HG03575 (cell line): ENCODE measurements around the gene ACOXL.

Source experiments
- ATAC-seq: cut with Tn5 transposase; IDR thresholded peaks from one replicate; pipeline ENCODE4 v1.9.1; 2021; ENCODE audit not compliant: unreplicated experiment, insufficient number of reproducible peaks, low FRiP score; ENCODE audit errors: extremely low read depth

ACOXL gene

GRCh38 chr2:110716959-110717645 is 15.3 kb upstream of the ACOXL start:
- ATAC-seq: no peak

GRCh38 chr2:110717734-110718133 is 14.6 kb upstream of the ACOXL start:
- ATAC-seq: no peak

- ATAC-seq: no peak
Measured at GRCh38 chr2:110718382-110718781, 14.0 kb upstream of the ACOXL start.

GRCh38 chr2:110718990-110719389 is 13.4 kb upstream of the ACOXL start:
- ATAC-seq: no peak

GRCh38 chr2:110720547-110720946 is 11.8 kb upstream of the ACOXL start:
- ATAC-seq: no peak

GRCh38 chr2:110724820-110725219 is 7.6 kb upstream of the ACOXL start:
- ATAC-seq: no peak

- ATAC-seq: no peak
Measured at GRCh38 chr2:110725370-110725769, 7.0 kb upstream of the ACOXL start.

- no peak for ATAC-seq
Measured at GRCh38 chr2:110725859-110726258, 6.5 kb upstream of the ACOXL start.

GRCh38 chr2:110726285-110726684 is 6.1 kb upstream of the ACOXL start:
- no peak for ATAC-seq

GRCh38 chr2:110727923-110728322 is 4.5 kb upstream of the ACOXL start:
- no peak for ATAC-seq

GRCh38 chr2:110729106-110729505 is 3.3 kb upstream of the ACOXL start:
- no peak for ATAC-seq

GRCh38 chr2:110731064-110731463 is 1.3 kb upstream of the ACOXL start:
- no peak for ATAC-seq

- ATAC-seq: no peak
Measured at GRCh38 chr2:110735366-110735765, 3.0 kb downstream of the ACOXL start.

GRCh38 chr2:110737783-110738182 is 5.4 kb downstream of the ACOXL start:
- no peak for ATAC-seq

- ATAC-seq: no peak
Measured at GRCh38 chr2:110740747-110741349, 8.5 kb downstream of the ACOXL start.

- ATAC-seq: no peak
Measured at GRCh38 chr2:110741491-110741980, 9.2 kb downstream of the ACOXL start.

- ATAC-seq: no peak
Measured at GRCh38 chr2:110742412-110742811, 10.0 kb downstream of the ACOXL start.

- ATAC-seq: no peak
Measured at GRCh38 chr2:110743600-110743999, 11.2 kb downstream of the ACOXL start.

GRCh38 chr2:110744429-110744828 is 12.1 kb downstream of the ACOXL start:
- no peak for ATAC-seq

- ATAC-seq: no peak
Measured at GRCh38 chr2:110745048-110745447, 12.7 kb downstream of the ACOXL start.
